RWPE1 (cell line): Measurements from ENCODE around the gene SLC14A1.

Source experiments
- CTCF ChIA-PET: fragments of 350-600 bp; sonication (Branson Sonifier 250); formaldehyde crosslinking; extraction: SDS; loops from one replicate; lab custom pipeline; 2021; lab: Yijun Ruan, JAX
- POLR2A ChIA-PET: fragments of 400-600 bp; formaldehyde crosslinking; extraction: SDS; loops from one replicate; lab custom pipeline; 2020; ENCODE audit warnings: antibody characterized with exemption; ENCODE audit not compliant: low non-redundant PET; lab: Yijun Ruan, JAX
- DNase-seq: peaks from one replicate; pipeline ENCODE4 v3.0.0; 2012; ENCODE audit warnings: low spot score
- H3K27ac ChIP-seq: fragments of 450-650 bp; 2 replicates; pipeline ENCODE4 v1.5.1; 2017
- TF ChIP-seq, protein P1 (sequence below): fragments of 450-650 bp; conservative IDR thresholded peaks from 2 replicates; pipeline ENCODE4 v1.5.1; 2017; ENCODE audit warnings: low read depth, mild to moderate bottlenecking

SLC14A1 gene

DNA sequence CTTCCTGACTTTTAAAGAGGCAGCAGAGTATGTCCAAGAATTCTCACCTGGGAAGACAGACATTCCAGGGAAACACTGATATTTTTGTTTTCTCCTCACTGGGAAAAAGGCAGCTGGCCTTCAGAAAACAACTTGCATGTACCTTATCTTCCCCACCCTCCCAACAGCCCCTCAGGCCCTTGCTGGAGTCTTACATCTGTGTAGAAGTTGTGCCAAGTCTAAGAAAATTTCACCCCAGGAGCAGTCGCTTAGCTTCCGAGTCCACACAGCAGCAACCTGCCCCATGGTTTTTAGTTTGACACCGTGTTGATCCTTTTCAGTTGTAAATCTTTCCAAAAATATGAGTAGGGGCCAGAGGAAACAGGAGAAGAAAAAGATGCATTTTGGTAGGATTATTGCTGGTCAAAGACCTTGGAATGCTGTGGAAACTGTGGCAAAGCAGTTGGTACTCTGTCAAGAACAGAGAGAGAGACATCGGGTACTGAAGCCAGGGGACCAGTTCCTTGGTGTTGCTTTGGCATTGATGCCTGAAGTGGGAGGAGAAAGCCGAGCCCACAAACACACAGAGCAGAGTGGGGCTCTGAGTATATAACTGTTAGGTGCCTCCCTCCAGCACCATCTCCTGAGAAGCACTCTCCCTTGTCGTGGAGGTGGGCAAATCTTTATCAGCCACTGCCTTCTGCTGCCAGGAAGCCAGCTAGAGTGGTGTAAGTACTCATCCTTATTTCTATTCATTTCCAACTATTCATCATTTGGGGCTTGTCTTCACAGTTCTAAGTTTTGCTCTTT lies at the start of gene SLC14A1:
TSS of gene SLC14A1 (plus strand) at position 615 of the 789 bp plus-strand sequence. CDS start 6,140 bp downstream, outside the sequence.
- ChIA-PET CTCF (interaction anchor here (0.7 to 1.6 kb wide), 6 partner anchors 13 to 173 kb away, joined by 3 to 10 read pairs (median 3); no protein-coding TSS in a partner anchor), POLR2A (no interaction called here)
- no peak within 1 kb of the TSS for H3K27ac ChIP-seq
- DNase-seq: no peak
- TF ChIP-seq, protein P1, sequence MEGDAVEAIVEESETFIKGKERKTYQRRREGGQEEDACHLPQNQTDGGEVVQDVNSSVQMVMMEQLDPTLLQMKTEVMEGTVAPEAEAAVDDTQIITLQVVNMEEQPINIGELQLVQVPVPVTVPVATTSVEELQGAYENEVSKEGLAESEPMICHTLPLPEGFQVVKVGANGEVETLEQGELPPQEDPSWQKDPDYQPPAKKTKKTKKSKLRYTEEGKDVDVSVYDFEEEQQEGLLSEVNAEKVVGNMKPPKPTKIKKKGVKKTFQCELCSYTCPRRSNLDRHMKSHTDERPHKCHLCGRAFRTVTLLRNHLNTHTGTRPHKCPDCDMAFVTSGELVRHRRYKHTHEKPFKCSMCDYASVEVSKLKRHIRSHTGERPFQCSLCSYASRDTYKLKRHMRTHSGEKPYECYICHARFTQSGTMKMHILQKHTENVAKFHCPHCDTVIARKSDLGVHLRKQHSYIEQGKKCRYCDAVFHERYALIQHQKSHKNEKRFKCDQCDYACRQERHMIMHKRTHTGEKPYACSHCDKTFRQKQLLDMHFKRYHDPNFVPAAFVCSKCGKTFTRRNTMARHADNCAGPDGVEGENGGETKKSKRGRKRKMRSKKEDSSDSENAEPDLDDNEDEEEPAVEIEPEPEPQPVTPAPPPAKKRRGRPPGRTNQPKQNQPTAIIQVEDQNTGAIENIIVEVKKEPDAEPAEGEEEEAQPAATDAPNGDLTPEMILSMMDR: no peak

DNA sequence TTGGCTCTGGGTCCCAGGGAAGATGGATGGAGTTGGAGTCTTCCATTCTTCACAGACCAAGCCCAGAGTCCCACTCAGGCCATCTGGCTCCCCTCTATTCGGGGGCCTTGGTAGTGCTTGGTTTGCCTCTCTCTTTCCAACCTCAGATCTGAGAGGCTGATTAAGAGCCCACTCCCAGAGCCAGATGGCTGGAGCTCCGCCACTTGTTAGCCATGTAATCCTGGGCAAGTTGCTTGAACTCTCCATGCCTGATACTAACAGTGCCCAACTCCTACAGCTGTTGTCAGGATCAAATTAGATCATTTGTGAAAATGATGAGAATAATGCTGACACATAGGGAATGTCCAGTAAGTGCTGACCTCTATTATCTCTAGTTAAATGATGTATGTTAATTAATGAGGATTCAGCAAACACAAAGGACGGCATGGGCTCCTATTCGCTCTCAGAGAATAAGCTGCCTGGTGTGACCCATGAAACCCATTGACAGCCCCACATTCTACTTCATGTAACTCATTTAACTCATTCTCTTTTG lies 46.6 kb upstream of the SLC14A1 start:
- TF ChIP-seq, protein P1: no peak
- CTCF ChIA-PET: no interaction called here
- no peak for DNase-seq
- POLR2A ChIA-PET: no interaction called here
- no peak overlapping the region for H3K27ac ChIP-seq

DNA sequence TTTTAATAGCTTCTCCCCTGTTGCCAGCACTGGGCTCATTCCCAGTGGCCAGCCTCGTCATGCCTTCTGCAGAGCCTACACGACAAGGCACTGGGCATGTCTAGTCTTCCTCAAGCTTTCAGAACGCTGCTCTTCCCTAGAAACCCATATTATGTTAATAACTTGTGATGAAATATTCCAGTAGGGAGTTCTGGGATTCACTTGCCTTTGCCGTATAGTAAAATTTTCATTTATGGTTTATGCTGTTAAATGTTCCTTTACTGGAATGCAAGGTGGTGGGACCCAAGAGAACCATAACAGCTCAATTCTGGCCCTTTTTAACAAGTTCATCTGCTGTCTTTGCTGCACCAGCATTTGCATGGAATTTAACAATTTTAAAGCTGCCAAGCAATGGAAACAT lies 45.5 kb upstream of the SLC14A1 start:
- TF ChIP-seq, protein P1: no peak
- no peak for DNase-seq
- no peak overlapping the region for H3K27ac ChIP-seq
- CTCF ChIA-PET: no interaction called here
- POLR2A ChIA-PET: no interaction called here

DNA sequence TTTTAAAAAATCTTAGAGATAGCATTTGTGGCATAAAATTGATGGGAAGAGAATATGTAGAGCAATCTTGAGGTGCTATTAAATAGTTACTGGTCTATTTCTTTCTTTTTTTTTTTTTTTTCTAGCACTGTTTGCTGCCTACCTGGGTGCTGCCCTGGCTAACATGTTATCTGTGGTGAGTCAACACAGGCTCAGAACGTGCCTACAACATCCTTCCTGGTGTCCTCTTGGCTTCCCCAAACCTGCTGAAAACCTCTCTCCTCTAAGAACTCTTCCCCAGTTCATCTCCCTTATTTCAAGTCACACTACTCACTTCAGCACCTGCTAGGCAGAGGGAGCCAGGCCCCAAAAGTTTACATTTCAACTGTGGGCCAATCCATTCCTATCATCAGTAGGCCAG lies 45.1 kb upstream of the SLC14A1 start:
- ChIA-PET POLR2A (no interaction called here), CTCF (no interaction called here)
- no peak for DNase-seq
- TF ChIP-seq, protein P1: no peak
- H3K27ac ChIP-seq: no peak overlapping the region

DNA sequence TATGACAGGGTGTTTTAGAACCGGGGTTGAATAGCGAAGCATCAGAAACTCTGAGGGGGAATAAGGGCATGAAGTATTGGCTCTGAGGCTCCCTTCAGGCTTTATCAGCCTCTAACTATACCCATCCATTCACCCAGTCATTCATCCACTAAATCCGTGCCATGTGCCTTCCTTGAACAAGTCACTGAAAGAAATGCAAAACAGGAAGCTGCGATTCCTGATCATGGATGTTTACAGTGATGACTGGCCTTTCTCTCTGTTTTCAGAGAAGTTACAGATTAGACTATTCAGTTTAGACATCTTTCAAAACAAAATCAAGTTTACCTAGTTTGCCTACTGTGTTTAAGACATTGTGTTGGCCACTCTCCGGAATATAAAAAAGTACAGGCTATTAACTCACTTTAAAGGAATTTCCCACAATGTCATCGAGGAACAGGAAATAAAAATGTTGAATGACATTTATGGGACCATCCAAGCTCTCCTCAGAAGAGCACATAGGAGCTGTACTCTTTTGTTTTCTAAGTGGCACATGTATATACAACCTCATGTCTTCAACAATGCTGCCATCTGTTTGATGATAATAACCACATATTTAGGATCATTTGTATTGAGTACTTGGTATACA lies 43.8 kb upstream of the SLC14A1 start:
- no peak overlapping the region for H3K27ac ChIP-seq
- TF ChIP-seq, protein P1: no peak
- ChIA-PET POLR2A (no interaction called here), CTCF (no interaction called here)
- DNase-seq: no peak

DNA sequence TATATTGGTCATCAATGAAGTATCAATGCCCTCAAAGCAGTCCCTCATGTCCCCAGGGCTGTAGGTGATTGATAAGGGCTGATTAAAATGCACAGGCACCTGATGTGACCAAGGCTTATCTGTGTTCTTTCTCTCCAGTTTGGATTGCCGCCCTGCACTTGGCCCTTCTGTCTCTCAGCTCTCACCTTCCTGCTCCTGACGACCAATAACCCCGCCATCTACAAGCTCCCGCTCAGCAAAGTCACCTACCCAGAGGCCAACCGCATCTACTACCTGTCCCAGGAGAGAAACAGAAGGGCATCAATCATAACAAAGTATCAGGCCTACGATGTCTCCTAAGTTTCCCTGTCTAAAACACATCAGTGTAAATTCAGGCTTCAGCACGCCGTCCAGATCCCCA lies 41.8 kb upstream of the SLC14A1 start:
- no peak for DNase-seq
- TF ChIP-seq, protein P1: no peak
- H3K27ac ChIP-seq: no peak overlapping the region
- ChIA-PET POLR2A (no interaction called here), CTCF (interaction anchor here (0.5 to 0.7 kb wide), 2 partner anchors 17 to 28 kb away, joined by 3 to 5 read pairs; no protein-coding TSS in a partner anchor)
